Activated CD8-positive, alpha-beta memory T cell treated with anti-CD3 and anti-CD28 coated beads for 1 hour (primary cell): ENCODE data around the gene ENOX1.

Experiments
- DNase-seq, 2 donors: peaks; one replicate each; pipeline ENCODE4 v3.0.0-alpha.2; 2020; ENCODE audit warnings: low read depth in 1 of 2; ENCODE audit errors: extremely low read depth in 1 of 2

Gene ENOX1

DNA sequence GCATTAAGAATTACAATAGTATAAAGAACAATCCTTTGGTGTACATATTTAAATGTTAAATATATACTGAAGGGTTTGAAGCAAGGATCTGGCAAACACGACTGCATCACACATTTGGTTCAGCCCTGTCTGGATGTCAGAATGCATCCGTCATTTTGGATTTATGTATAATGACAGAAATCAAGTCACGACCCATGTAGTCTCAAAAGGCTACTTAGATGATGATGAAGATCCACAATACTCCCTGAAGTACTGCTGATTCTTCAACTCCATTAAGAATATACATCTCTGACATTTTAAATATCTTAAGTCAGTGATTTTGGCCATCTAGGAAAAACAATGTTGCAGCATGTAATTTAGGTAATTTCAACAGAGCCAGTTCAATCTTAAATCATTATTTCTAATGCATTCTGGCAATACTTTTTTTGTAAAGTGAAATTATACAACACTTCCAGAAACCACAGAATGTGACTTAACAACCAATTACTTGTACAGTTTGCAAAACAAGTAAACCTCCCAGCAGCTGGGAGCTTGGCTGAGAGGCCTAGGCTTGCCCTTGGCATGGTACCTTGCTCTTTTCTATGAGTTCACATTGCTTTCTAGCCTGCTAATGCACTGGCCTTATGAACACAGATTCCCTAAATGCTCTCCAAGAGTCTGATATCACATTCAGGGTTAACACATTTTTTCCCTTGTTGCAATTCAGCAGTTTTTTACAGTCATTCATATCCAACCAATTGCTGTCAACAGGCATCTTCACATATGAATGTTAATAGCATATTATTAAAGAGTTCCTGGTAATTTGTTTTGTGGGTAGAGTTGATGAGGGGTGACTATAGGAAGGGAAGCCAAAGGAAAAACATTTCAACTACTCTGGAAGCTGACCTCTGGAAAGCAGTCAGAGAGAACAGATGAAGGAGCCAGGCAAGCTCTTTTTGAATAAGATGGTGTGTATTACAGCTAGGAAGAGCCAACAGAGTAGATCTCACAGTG is 175.2 kb downstream of the ENOX1 start:
- no peak for DNase-seq

DNA sequence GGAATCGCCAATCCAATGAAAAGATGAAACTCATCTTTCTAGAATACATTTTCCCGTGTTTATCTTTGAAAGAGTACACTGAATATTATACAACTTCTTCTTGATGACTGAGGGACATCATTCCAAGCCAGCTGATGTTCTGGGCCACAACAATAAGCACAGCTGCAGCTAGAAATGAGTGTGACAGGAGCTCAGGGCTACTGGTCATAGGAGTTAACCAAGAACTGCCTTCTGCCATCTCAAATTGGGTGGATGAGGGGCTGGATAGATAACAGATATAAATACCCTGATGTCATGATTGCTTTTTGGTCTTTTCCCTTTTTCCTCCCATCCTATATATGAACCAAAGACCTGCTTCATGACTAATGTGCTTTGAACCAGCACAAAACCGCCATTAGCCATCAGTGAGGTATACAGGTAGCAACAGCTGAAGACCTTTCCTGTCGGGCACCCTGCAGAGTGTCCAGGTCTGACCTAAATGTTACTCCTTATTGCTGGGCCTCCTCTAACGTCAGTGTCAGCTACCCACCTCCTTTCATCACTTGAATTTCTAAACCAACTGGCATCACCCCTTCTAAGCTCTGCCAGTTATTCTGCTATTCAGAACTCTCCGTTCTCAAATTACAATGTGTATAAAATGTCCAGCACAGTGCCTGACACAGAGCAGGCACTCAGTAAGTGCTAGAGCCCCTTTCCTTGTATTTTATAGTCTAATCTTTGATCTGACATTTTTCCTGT is 178.2 kb downstream of the ENOX1 start:
- no peak for DNase-seq

DNA sequence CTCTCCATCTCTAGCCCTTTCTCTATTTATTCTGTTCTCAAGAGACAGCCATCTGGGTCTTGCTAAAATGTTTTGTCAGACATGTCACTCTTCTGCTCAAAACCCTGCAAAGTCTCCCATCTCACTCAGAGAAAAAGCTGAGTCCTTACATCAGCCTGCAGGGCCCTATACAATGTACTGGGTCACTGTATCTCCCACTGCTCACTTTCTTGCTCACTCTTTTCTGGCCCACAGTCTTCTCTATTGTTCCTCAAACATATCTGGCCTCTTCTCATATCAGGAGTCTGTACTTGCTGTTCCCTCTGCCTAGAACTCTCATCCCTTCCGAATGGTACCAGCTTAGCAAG is 189.2 kb downstream of the ENOX1 start:
- no peak for DNase-seq

DNA sequence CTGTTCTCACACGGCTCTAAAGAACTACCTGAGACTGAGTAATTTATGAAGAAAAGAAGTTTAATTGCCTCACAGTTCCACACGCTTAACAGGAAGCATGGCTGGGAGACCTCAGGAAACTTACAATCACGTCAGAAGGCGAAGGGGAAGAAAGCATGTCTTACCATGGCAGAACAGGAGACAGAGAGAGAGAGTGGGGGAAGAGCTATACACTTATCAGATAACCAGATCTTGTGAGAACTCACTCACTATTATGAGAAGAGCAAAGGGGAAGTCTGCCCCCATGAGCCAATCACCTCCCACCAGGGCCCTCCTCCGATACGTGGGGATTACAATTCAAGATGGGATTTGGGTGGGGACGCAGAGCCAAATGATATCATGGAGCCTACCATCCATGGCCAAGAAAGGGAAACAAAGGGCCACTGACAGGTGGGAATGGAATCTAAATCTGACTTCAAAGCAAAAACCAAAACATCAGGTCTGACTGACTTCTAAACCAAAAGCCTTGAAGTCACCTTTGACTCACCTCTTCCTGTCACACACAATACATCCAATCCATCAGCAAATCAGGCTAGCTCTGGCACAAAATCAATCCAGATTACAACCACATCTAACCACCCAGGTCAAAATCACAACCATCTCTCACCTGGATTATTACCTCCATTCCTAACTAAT is 189.7 kb downstream of the ENOX1 start:
- DNase-seq, result no peak

DNA sequence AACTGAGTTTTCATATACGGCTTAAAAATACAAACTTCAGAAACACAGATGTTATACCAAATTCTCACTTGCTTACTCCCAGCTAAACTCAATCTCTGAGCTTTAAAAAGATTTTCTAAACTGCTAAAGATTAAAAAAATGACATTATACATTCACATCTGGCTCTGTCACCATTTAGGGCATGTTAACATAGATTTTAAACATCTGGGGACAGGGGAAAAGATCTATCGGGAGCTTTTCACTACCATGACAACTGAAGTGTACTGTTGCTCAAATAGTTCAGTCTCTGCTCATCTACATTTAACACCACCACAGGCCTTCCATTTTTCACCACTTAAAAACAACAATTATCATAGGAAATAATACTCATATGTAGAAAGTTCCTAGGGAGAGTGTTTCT is 190.8 kb downstream of the ENOX1 start:
- no peak for DNase-seq

DNA sequence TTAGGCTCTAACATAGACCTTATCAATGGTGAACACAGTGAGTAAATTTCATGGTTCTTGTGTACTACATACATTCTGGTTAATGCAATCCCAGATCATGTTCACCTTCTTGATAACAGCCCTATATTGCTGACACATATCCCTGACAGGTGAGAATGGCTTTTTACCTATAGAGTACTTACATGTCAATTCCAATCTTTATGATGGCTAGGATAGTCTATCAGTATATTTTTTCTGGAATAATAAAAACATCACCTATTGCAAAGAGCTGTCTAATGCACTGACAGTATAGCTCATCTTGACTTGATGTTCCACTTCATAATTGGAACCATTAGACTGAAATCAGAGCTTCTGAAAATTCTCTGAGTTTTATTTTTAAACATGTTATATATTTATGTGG is 199.4 kb downstream of the ENOX1 start:
- no peak for DNase-seq

DNA sequence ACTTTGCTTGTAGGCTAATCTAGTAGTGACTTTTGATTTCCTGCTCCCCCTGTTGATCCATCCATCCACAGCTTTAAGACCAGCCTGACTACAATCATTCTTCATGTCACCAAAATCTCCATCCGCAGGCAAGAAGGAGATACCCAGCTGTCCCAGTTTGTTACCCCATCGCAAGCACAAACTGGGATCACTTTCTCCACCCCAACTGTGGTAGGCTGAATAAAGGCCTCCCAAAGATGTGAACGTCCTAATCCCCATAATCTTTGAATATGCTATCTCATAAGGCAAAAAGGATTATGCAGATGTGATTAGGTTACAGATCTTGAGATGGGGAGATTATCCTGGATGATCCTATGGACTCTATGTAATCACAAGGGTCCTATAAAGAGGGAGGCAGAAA is 202.0 kb downstream of the ENOX1 start:
- no peak for DNase-seq

DNA sequence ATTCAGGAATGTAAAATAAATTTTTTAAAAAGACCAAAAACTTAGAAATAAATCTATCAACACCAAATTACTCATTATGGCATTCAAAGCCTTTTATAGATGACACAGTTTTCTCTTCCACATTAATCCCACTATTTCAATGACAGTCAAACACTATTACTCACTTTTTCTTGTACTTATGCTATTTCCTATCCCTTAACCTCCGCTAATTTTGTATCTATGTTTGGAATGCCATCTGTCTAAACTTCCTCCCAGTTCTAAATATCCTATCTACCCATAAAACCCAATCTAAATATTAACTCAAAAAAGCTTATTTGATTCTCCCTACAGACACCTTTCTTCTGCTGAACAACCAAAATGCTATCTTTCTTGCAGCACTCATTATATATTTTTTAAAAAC is 203.5 kb downstream of the ENOX1 start:
- no peak for DNase-seq

DNA sequence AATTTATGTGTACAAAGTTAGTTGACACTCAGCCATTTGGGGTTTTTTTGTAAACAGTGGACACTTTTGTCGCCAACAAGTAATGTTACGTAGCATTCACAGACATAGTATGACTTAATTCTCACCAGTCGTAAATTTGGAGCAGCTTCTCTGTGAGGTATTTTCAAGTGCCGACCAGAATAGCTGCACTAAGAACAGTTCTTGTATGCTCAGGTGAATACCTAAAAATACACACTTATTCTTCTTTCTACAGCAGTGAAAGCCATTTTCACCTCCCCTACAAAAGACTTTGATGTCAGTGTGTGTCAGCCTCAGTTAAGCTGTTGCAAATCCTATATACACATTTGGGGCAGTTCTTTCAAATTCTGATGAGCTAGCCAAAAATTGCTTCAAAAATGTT is 206.5 kb downstream of the ENOX1 start:
- no peak for DNase-seq

DNA sequence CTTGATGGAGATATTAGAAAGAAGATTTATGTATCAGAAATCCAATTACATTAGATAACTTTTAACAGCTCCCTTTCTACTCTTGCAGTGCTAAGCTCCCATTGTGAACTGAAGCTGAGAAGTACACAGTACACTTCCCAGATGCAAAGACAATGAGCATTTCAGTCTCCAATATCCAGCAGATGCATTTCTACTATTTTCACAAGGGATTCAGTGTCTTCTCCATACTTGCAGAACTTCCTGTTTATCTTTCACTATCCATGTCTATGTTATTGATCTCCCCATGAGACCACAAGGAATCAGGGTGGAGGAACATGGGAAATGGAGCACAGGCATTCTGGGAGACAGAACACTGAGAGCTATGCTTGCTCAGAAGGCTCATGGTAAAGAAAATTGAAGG is 207.5 kb downstream of the ENOX1 start:
- no peak for DNase-seq

DNA sequence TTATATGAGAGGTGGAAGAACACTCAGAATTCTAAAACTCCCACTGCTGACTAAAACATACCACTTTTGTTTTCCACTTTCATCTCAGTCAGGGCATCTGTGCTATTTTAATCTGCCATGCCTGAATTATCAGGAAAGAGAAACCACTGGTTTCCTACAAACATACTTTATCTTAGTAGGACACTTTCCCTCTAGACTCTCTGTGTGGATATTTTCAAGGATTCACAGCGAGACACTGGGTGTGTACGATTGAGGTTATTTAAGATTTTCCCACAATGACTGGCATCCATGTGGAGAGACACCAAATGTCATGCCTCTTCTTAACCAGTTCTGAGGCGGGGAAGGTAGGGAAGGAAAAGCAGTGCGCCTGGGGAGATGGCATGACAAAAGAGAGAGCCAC is 212.2 kb downstream of the ENOX1 start:
- no peak for DNase-seq

DNA sequence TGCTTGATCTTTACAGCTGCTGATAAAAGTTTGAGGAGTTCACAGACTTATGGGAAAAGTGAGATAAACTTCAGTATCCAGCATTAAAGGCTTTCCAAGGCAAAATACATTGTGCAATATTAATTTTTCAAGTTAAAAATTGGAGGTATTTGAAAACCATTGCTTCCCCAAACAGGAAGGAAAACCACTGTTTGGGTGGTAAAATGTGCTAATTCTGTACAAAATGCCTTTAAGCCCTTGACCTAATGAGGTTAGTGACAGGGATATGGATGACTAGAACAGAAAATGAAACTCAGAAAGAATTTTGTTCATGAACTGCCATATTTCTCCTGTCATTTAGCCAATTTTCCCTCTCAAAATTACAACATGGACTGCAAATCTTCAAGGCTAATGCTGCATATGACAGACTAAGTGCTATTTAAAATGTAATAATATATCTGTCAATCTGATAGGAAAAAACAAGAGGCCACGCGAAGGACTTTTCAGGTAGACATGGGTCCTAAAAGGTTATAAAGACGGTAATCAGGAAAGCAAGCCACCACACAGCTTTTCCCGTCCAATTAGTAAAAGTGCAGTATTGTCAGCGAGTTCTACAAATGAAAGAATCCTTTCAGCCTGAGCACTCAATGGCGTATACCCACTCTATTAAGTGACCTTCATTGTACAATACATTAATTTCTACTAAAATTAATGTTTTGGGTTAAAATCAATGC is 212.8 kb downstream of the ENOX1 start:
- DNase-seq, result no peak

DNA sequence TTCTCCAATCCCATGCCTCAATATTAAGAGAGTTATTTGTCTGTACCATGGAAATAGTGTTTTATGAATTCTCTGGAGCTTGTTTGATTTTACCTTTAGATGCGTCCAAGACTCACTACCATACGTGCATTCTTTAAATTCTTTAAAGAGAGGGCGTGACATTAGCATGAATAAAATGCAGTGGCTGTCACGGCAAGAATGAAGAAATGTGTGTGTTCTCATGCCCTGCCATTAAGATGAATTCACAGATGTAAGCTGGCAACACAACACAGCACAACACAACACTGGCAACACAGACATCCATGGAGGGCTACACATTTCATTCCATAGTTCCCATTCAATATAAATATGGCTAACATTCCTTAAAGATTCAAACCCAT is 213.4 kb downstream of the ENOX1 start:
- DNase-seq, result no peak

DNA sequence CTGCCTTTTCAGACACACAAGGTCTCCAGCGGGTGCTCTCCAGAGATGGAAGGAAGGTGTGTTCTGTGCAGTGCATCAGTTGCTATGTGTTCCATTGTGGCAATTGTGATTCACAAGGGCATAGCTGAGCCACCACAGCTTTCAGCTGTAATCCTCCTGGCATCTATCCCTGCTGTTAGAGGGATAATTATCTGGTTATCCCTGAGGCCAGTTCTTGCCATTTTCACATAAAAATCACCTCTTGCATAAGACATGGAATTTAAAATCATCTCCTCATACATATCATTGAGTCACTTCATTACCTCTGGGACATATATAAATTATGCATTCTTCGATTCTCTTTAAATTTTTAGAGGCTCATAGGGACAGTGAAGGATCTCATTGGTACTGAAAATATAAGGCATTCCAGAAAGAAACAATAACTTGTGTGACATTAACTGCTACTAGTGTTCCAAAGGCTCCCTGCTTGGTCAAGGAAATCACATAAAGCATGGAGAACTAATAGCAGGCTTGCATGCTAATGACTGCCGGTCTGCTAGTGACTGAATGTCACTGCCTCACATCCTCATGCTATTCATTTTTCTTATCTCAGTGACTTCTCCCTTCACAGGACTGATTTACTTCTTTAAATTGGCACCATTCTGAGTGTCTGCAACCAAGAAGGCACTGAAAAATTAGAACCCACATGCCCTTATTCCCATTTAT is 214.0 kb downstream of the ENOX1 start:
- DNase-seq, result no peak

DNA sequence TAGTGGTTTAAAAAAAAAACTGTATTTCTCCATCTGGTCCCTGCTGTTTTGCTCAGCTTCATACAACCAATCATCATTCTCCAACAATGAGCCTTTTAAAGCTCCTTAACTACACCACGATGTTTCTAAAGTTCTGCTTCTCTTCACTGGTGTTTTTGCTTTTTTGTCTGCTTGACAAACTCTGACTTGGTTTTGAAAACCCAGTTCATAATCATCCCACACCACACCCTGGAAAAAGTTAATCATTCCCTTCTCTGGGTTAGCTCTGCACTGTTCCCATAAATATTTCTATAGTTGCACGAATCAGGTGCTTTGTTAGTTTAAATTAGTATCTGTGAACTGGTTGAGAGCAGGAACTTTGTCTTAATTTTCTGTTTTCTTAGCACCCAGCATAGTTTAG is 217.1 kb downstream of the ENOX1 start:
- no peak for DNase-seq

DNA sequence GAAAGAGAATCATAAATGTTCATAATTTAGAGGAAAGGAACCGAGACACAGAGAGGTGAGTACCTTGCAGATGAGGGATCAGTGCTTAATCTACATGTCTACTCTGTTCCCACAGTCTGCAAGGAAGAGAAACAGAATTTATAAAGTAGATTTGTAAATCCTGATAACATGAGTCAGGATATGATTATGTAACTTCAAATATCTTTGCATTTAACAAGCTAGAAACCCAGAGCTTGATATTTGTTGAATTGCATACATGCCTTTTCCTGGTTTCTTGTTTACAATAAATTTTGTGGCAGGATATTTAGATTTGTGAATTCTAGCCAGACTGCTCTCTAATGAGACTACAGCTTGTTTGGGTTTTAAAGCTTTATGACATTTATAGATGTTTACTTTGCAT is 219.2 kb downstream of the ENOX1 start:
- no peak for DNase-seq

DNA sequence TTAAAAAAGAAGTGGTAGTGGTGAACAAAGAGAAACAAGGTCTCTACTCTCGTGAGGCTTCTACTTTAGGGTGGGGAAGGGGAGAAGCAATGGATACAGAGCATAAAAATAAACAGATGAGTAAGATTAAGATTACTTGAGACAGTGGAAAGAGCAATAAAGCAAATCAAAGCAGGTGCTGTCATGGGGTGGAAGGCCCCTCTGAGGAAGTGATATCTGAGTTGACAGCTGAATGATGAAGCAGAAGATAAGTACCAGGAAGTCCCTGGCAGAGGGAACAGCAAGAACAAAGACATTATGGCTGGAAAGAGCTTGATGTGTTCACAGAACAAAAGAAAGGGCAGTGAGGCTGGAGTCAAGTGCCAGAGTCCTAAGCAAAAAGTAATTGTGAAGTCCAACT is 221.8 kb downstream of the ENOX1 start:
- DNase-seq, result no peak

DNA sequence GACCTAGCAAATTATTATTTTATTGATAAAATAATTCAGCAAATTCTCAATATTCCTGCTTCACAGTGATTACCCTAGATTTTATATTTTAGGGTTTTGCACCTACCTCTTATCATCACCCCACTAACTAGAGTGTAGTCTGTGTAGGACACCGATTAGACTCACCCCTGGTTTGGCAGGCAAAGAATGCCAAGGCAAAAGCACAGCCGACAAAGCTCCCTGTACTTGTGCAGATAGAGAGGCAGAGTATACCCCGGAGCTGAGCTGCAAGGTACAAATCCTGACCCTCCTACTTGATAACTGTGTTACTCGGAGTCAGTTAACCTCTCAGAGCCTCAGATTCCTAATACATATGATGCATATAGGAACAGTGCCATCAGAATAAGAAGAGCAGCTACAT is 225.7 kb downstream of the ENOX1 start:
- DNase-seq, result no peak

DNA sequence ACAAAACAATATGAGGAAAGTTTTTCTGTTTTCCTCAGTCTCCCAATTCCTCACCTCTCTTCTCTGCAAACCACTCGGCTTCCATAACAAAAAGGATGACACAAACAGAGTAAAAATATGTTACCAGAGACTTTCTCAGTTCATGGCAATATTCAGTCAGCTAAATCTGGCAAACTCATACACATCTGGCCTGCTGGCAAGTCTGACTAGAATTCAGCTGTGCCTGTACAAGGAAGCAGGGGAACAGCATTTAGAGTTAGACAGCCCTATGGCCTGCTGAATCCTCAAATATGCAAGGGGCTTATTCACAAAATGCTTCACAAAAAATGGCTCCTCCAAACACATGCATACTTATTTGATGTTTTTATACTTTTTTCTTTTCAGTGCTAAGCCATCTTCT is 227.8 kb downstream of the ENOX1 start:
- no peak for DNase-seq

DNA sequence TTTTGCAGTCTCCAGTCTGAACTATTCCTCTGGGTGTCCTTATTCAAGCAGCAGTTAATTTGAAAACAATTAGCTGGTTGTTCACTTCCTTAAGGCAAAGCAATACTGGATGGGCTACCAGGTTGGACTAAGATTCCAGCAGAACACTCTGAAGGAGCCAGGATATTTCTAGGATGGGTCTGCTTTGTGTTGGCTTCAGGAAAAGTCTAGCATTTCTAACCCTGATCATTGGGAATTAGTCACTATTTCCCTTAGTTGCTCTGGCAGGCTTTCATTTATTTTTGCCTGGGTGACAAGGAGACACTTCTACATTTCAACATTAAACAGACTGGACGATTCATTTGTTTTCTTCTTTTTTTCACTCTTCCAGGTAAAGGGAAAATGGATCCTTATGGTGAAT is 228.4 kb downstream of the ENOX1 start:
- no peak for DNase-seq

DNA sequence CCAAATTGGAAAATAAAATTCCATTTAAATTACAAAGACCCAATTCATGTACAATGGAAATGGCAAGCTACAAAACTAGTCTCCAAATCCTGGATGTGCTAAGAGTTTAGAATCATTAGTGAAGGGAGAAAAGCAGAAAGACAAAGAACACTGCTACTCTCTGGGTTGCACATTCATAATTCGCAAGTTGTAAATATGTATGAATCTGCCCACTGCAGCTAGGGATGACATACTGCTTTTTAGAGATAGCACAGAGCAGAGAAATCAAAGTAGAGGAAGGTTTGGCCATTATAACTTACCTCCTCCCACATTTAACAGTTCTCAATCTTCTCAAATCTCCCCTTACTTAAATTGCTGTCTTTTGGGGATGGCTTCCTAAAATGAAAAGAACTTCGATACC is 231.1 kb downstream of the ENOX1 start:
- DNase-seq, result no peak
